ENCODE measurements around the gene ADA. TPM values are rescaled to one million over a fixed set of nuclear protein-coding genes. Genes with fewer than 3 reads are reported as not detected.
"Not testable (repeated sequence)": the region's sequence is repeated elsewhere in the genome, so short reads cannot be mapped to it uniquely, and the experiment has no call there.

Gene ADA
- total and polyA plus RNA-seq, 5 donors from 2014 or later = 28.1 to 41.3 (median 38.3) TPM

GRCh38 chr20:44686934-44687333 is 35.4 kb upstream of the ADA start:
- Mint-ChIP-seq H3K36me3 (no peaks in the 10 kb centered on the region), H3K27me3 (peaks cover 32% of the 10 kb centered on the region), H3K27ac (no peak overlapping the region), H3K4me3 (no peak overlapping the region), H3K4me1 (peaks cover 4 to 17% (median 9%) of the 10 kb centered on the region in 4 donors), H3K9me3 (peaks cover 0 to 2% (median 0%) of the 10 kb centered on the region in 7 donors)
- Histone ChIP-seq H3K4me1 (ENCODE audit: control insufficient read depth, insufficient read depth, low read length, poor library complexity, severe bottlenecking) (no peaks in the 10 kb centered on the region), H3K36me3 (ENCODE audit: control insufficient read depth, insufficient read depth, low read length) (no peaks in the 10 kb centered on the region), H3K27me3 (ENCODE audit: control insufficient read depth, insufficient read depth, low read length) (peaks cover 3% of the 10 kb centered on the region), H3K27ac (ENCODE audit: insufficient read depth, low read length, poor library complexity, severe bottlenecking) (no peak overlapping the region), H3K4me3 (ENCODE audit: low read depth, low read length) (no peak overlapping the region), H3K9me3 (ENCODE audit: control insufficient read depth in 2 of 2, low read length in 2 of 2) (no peaks in the 10 kb centered on the region)
- DNase-seq (no peak), ATAC-seq (ENCODE audit: low read depth in 2 of 2) (no peak)

- DNase-seq (no peak), ATAC-seq (ENCODE audit: low read depth in 2 of 2) (no peak)
- H3K36me3 Mint-ChIP-seq = no peaks in the 10 kb centered on the region
- peaks cover 4 to 13% (median 9%) of the 10 kb centered on the region in 4 donors for H3K4me1 Mint-ChIP-seq
- Histone ChIP-seq H3K4me3 (ENCODE audit: low read depth, low read length) (no peak overlapping the region), H3K27me3 (ENCODE audit: control insufficient read depth, insufficient read depth, low read length) (peaks cover 2% of the 10 kb centered on the region), H3K27ac (ENCODE audit: insufficient read depth, low read length, poor library complexity, severe bottlenecking) (no peak overlapping the region), H3K9me3 (ENCODE audit: control insufficient read depth in 2 of 2, low read length in 2 of 2) (no peaks in the 10 kb centered on the region), H3K4me1 (ENCODE audit: control insufficient read depth, insufficient read depth, low read length, poor library complexity, severe bottlenecking) (no peaks in the 10 kb centered on the region), H3K36me3 (ENCODE audit: control insufficient read depth, insufficient read depth, low read length) (no peaks in the 10 kb centered on the region)
- H3K27ac Mint-ChIP-seq = no peak overlapping the region
- H3K4me3 Mint-ChIP-seq = no peak overlapping the region
- H3K27me3 Mint-ChIP-seq = peaks cover 19% of the 10 kb centered on the region
- H3K9me3 Mint-ChIP-seq = no peaks in the 10 kb centered on the region
Measured at GRCh38 chr20:44684047-44684967, 32.8 kb upstream of the ADA start.

- Histone ChIP-seq H3K9me3 (ENCODE audit: control insufficient read depth in 2 of 2, low read length in 2 of 2) (no peaks in the 10 kb centered on the region), H3K27ac (ENCODE audit: insufficient read depth, low read length, poor library complexity, severe bottlenecking) (no peak overlapping the region), H3K27me3 (ENCODE audit: control insufficient read depth, insufficient read depth, low read length) (peaks cover 2% of the 10 kb centered on the region), H3K36me3 (ENCODE audit: control insufficient read depth, insufficient read depth, low read length) (no peaks in the 10 kb centered on the region), H3K4me3 (ENCODE audit: low read depth, low read length) (no peak overlapping the region), H3K4me1 (ENCODE audit: control insufficient read depth, insufficient read depth, low read length, poor library complexity, severe bottlenecking) (no peaks in the 10 kb centered on the region)
- peak in 1 of 2 donors; percentile 76 for ATAC-seq (ENCODE audit: low read depth in 2 of 2)
- Mint-ChIP-seq H3K27ac (no peak overlapping the region), H3K4me3 (peak overlapping the region in 1 of 4 donors; percentile 23), H3K9me3 (no peaks in the 10 kb centered on the region), H3K27me3 (peaks cover 19% of the 10 kb centered on the region), H3K4me1 (peaks cover 4 to 13% (median 10%) of the 10 kb centered on the region in 4 donors), H3K36me3 (no peaks in the 10 kb centered on the region)
- DNase-seq = peak in 2 of 3 donors; percentile 56 to 71
Measured at GRCh38 chr20:44683263-44684046, 32.0 kb upstream of the ADA start.

GRCh38 chr20:44681796-44682566 is 30.5 kb upstream of the ADA start:
- H3K4me1 ChIP-seq (ENCODE audit: control insufficient read depth, insufficient read depth, low read length, poor library complexity, severe bottlenecking) = no peaks in the 10 kb centered on the region
- no peak for ATAC-seq (ENCODE audit: low read depth in 2 of 2)
- Mint-ChIP-seq H3K9me3 (no peaks in the 10 kb centered on the region), H3K4me1 (peaks cover 4 to 13% (median 10%) of the 10 kb centered on the region in 4 donors), H3K27me3 (peaks cover 13% of the 10 kb centered on the region), H3K27ac (no peak overlapping the region), H3K36me3 (no peaks in the 10 kb centered on the region), H3K4me3 (no peak overlapping the region)
- no peaks in the 10 kb centered on the region for H3K27me3 ChIP-seq (ENCODE audit: control insufficient read depth, insufficient read depth, low read length)
- H3K9me3 ChIP-seq (ENCODE audit: control insufficient read depth in 2 of 2, low read length in 2 of 2) = no peaks in the 10 kb centered on the region
- H3K4me3 ChIP-seq (ENCODE audit: low read depth, low read length) = no peak overlapping the region
- no peak overlapping the region for H3K27ac ChIP-seq (ENCODE audit: insufficient read depth, low read length, poor library complexity, severe bottlenecking)
- no peaks in the 10 kb centered on the region for H3K36me3 ChIP-seq (ENCODE audit: control insufficient read depth, insufficient read depth, low read length)
- DNase-seq = no peak

GRCh38 chr20:44678990-44679611 is 27.6 kb upstream of the ADA start:
- H3K4me3 Mint-ChIP-seq = no peak overlapping the region
- H3K36me3 Mint-ChIP-seq = no peaks in the 10 kb centered on the region
- H3K9me3 ChIP-seq (ENCODE audit: control insufficient read depth in 2 of 2, low read length in 2 of 2) = no peaks in the 10 kb centered on the region
- H3K36me3 ChIP-seq (ENCODE audit: control insufficient read depth, insufficient read depth, low read length) = no peaks in the 10 kb centered on the region
- no peaks in the 10 kb centered on the region for H3K27me3 ChIP-seq (ENCODE audit: control insufficient read depth, insufficient read depth, low read length)
- peaks cover 5% of the 10 kb centered on the region for H3K27me3 Mint-ChIP-seq
- no peaks in the 10 kb centered on the region for H3K4me1 ChIP-seq (ENCODE audit: control insufficient read depth, insufficient read depth, low read length, poor library complexity, severe bottlenecking)
- peaks cover 4 to 8% (median 6%) of the 10 kb centered on the region in 4 donors for H3K4me1 Mint-ChIP-seq
- no peak overlapping the region for H3K27ac ChIP-seq (ENCODE audit: insufficient read depth, low read length, poor library complexity, severe bottlenecking)
- H3K4me3 ChIP-seq (ENCODE audit: low read depth, low read length) = no peak overlapping the region
- no peaks in the 10 kb centered on the region for H3K9me3 Mint-ChIP-seq
- DNase-seq (no peak), ATAC-seq (ENCODE audit: low read depth in 2 of 2) (no peak)
- H3K27ac Mint-ChIP-seq = no peak overlapping the region

- H3K27ac ChIP-seq (ENCODE audit: insufficient read depth, low read length, poor library complexity, severe bottlenecking) = no peak overlapping the region
- ATAC-seq (ENCODE audit: low read depth in 2 of 2) = no peak
- no peaks in the 10 kb centered on the region for H3K27me3 ChIP-seq (ENCODE audit: control insufficient read depth, insufficient read depth, low read length)
- H3K4me1 Mint-ChIP-seq = peaks cover 0 to 2% (median 0%) of the 10 kb centered on the region in 4 donors
- no peaks in the 10 kb centered on the region for H3K4me1 ChIP-seq (ENCODE audit: control insufficient read depth, insufficient read depth, low read length, poor library complexity, severe bottlenecking)
- H3K4me3 Mint-ChIP-seq = no peak overlapping the region
- H3K36me3 ChIP-seq (ENCODE audit: control insufficient read depth, insufficient read depth, low read length) = no peaks in the 10 kb centered on the region
- H3K4me3 ChIP-seq (ENCODE audit: low read depth, low read length) = no peak overlapping the region
- DNase-seq = no peak
- no peaks in the 10 kb centered on the region for H3K27me3 Mint-ChIP-seq
- H3K27ac Mint-ChIP-seq = peak overlapping the region in 2 of 3 donors; percentile 40 to 48
- H3K9me3 Mint-ChIP-seq = no peaks in the 10 kb centered on the region
- no peaks in the 10 kb centered on the region for H3K9me3 ChIP-seq (ENCODE audit: control insufficient read depth in 2 of 2, low read length in 2 of 2)
- no peaks in the 10 kb centered on the region for H3K36me3 Mint-ChIP-seq
Measured at GRCh38 chr20:44678242-44678641, 26.7 kb upstream of the ADA start.

- DNase-seq; H3K27me3 Mint-ChIP-seq; H3K4me1 ChIP-seq (ENCODE audit: control insufficient read depth, insufficient read depth, low read length, poor library complexity, severe bottlenecking); ATAC-seq (ENCODE audit: low read depth in 2 of 2); H3K4me3 ChIP-seq (ENCODE audit: low read depth, low read length); H3K9me3 ChIP-seq (ENCODE audit: control insufficient read depth in 2 of 2, low read length in 2 of 2); H3K27ac Mint-ChIP-seq; H3K9me3 Mint-ChIP-seq; H3K36me3 Mint-ChIP-seq; H3K36me3 ChIP-seq (ENCODE audit: control insufficient read depth, insufficient read depth, low read length); H3K27me3 ChIP-seq (ENCODE audit: control insufficient read depth, insufficient read depth, low read length): not testable (repeated sequence)
- peak overlapping the region in 2 of 4 donors; percentile 92 to 95 for H3K4me3 Mint-ChIP-seq
- H3K27ac ChIP-seq (ENCODE audit: insufficient read depth, low read length, poor library complexity, severe bottlenecking) = peak overlapping the region; percentile 57
- H3K4me1 Mint-ChIP-seq = peaks cover 5 to 34% (median 24%) of the 10 kb centered on the region in 4 donors
Measured at GRCh38 chr20:44672318-44672902, 20.9 kb upstream of the ADA start.

Measured in CD4-positive, CD25-positive, alpha-beta regulatory T cell (primary cell).